ENCODE measurements around the gene PTPRT.

Gene PTPRT

GRCh38 chr20:42461965-42462593, 727.6 kb downstream of the PTPRT start:
- DNase-seq (ENCODE audit: low spot score), result no peak

GRCh38 chr20:42461291-42461690, 728.4 kb downstream of the PTPRT start:
- no peak for DNase-seq (ENCODE audit: low spot score)

GRCh38 chr20:42447270-42447669, 742.4 kb downstream of the PTPRT start:
- no peak for DNase-seq (ENCODE audit: low spot score)

- no peak for DNase-seq (ENCODE audit: low spot score)
These were observed 744.9 kb downstream of the PTPRT start for GRCh38 chr20:42444799-42445198.

GRCh38 chr20:42443200-42443599, 746.5 kb downstream of the PTPRT start:
- DNase-seq (ENCODE audit: low spot score), result no peak

- DNase-seq (ENCODE audit: low spot score), result no peak
These were observed 747.0 kb downstream of the PTPRT start for GRCh38 chr20:42442716-42443115.

GRCh38 chr20:42441864-42442331, 747.8 kb downstream of the PTPRT start:
- no peak for DNase-seq (ENCODE audit: low spot score)

GRCh38 chr20:42441196-42441863, 748.4 kb downstream of the PTPRT start:
- no peak for DNase-seq (ENCODE audit: low spot score)

GRCh38 chr20:42435230-42435629, 754.5 kb downstream of the PTPRT start:
- no peak for DNase-seq (ENCODE audit: low spot score)

- DNase-seq (ENCODE audit: low spot score), result no peak
These were observed 757.0 kb downstream of the PTPRT start for GRCh38 chr20:42432496-42433334.

- DNase-seq (ENCODE audit: low spot score), result no peak
These were observed 759.1 kb downstream of the PTPRT start for GRCh38 chr20:42430598-42430997.

- DNase-seq (ENCODE audit: low spot score), result no peak
These were observed 759.8 kb downstream of the PTPRT start for GRCh38 chr20:42429761-42430458.

- no peak for DNase-seq (ENCODE audit: low spot score)
These were observed 769.7 kb downstream of the PTPRT start for GRCh38 chr20:42419814-42420532.

- DNase-seq (ENCODE audit: low spot score), result no peak
These were observed 782.9 kb downstream of the PTPRT start for GRCh38 chr20:42406826-42407225.

- no peak for DNase-seq (ENCODE audit: low spot score)
These were observed 787.3 kb downstream of the PTPRT start for GRCh38 chr20:42402455-42402854.

- no peak for DNase-seq (ENCODE audit: low spot score)
These were observed 788.1 kb downstream of the PTPRT start for GRCh38 chr20:42401613-42402012.

- no peak for DNase-seq (ENCODE audit: low spot score)
These were observed 789.9 kb downstream of the PTPRT start for GRCh38 chr20:42399802-42400201.

GRCh38 chr20:42392442-42392841, 797.3 kb downstream of the PTPRT start:
- DNase-seq (ENCODE audit: low spot score), result no peak

GRCh38 chr20:42391807-42392206, 797.9 kb downstream of the PTPRT start:
- DNase-seq (ENCODE audit: low spot score), result no peak

- DNase-seq (ENCODE audit: low spot score), result no peak
These were observed 809.4 kb downstream of the PTPRT start for GRCh38 chr20:42380287-42380686.

- no peak for DNase-seq (ENCODE audit: low spot score)
These were observed 810.3 kb downstream of the PTPRT start for GRCh38 chr20:42379385-42379784.

GRCh38 chr20:42378826-42379225, 810.9 kb downstream of the PTPRT start:
- DNase-seq (ENCODE audit: low spot score), result no peak
